D721Med (cell line): Measurements from ENCODE around the gene TBCA.
"Not testable (repeated sequence)": the region's sequence is repeated elsewhere in the genome, so short reads cannot be mapped to it uniquely, and the experiment has no call there.

Source experiments
- DNase-seq: peaks from one replicate; pipeline ENCODE4 v3.0.0; 2011; ENCODE audit warnings: low spot score; ENCODE audit not compliant: insufficient read length
- FAIRE-seq: peaks from 2 replicates; lab custom pipeline; 2011; peaks lifted over from hg19 to GRCh38; lab: Jason Lieb, UNC
- TF ChIP-seq, protein P1 (sequence below): IDR thresholded peaks from 2 replicates; pipeline ENCODE4 v1.5.1; 2012; ENCODE audit warnings: mild to moderate bottlenecking, control low read depth; ENCODE audit not compliant: insufficient read depth; ENCODE audit errors: missing control alignments

Gene TBCA

DNA sequence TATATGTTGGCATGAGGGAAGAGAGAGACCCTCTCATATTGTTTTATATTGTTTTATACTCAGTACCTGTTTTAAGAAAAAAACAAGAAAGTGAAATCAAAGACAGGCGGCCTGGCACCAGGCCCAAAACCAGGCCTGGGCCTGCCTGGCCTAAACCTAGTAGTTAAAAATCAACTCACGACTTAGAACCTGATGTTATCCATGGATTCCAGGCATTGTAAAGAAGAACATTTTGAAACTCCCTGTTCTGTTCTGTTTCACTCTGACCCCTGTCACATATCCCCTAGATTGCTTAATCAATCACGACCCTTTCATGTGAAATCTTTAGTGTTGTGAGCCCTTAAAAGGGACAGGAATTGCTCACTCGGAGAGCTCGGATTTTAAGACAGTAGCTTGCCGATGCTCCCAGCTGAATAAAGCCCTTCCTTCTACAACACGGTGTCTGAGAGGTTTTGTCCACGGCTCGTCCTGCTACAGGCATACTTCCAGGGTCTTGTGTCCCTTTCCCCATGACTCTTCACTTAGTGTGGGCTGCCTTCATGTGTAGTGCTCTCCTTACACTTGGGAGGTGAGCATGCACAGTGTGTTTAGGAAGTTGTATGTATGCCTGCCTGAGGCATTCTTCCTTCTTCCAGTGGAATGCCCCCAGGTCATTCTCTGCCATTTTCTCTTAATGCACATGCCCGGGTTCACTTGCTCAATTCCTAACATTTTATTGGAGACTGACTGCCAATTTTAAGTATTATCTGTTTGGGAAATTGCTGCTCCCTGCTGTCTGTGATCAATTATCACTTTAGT lies 17.8 kb downstream of the TBCA start:
- DNase-seq (no peak), FAIRE-seq (no peak)
- TF ChIP-seq, protein P1, sequence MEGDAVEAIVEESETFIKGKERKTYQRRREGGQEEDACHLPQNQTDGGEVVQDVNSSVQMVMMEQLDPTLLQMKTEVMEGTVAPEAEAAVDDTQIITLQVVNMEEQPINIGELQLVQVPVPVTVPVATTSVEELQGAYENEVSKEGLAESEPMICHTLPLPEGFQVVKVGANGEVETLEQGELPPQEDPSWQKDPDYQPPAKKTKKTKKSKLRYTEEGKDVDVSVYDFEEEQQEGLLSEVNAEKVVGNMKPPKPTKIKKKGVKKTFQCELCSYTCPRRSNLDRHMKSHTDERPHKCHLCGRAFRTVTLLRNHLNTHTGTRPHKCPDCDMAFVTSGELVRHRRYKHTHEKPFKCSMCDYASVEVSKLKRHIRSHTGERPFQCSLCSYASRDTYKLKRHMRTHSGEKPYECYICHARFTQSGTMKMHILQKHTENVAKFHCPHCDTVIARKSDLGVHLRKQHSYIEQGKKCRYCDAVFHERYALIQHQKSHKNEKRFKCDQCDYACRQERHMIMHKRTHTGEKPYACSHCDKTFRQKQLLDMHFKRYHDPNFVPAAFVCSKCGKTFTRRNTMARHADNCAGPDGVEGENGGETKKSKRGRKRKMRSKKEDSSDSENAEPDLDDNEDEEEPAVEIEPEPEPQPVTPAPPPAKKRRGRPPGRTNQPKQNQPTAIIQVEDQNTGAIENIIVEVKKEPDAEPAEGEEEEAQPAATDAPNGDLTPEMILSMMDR, result no peak

DNA sequence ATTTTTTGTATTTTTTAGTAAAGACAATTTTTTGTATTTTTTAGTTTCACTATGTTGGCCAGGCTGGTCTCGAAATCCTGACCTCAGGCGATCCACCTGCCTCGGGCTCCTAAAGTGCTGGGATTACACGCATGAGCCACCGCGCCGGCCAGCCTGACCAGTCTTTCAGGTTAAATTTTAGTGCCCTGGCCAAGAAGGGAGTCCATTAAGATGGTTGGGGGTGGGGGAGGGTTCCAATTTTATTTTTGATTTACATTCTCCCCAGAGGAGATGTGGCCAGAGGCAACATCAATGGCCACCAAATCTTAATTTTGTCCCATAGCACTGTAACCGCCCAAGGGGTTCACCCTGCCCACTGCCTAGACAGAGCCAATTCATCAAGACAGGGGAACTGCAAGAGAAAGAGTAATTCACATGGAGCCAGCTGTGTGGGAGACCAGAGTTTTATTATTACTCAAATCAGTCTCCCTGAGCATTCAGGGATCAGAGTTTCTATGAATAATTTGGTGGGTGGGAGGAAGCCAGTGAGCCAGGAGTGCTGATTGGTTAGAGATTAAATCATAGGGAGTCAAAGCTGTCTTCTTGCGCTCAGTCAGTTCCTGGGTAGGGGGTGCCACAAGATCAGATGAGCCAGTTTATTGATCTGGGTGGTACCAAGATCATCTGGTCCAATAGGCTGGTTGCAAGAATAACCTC lies 24.7 kb downstream of the TBCA start:
- FAIRE-seq, result no peak
- TF ChIP-seq, protein P1, result no peak

DNA sequence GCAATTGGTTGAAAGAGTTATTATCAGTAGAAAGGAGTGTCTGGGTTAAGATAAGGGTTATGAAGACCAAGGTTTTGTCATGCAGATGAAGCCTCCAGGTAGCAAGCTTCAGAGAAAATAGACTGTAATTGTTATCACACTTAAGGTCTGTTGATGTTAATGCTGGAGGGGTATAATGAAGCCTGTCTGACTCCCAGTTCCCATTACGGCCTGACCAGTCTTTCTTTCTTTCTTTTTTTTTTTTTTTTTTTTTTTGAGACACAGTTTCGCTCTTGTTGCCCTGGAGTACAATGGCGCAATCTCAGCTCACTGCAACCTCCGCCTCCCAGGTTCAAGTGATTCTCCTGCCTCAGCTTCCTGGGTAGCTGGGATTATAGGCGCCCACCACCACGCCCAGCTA lies 25.2 kb downstream of the TBCA start:
- not testable (repeated sequence) for FAIRE-seq, DNase-seq

More for the DNA sequence above, 24.7 kb downstream of the TBCA start:
- DNase-seq, result no peak

DNA sequence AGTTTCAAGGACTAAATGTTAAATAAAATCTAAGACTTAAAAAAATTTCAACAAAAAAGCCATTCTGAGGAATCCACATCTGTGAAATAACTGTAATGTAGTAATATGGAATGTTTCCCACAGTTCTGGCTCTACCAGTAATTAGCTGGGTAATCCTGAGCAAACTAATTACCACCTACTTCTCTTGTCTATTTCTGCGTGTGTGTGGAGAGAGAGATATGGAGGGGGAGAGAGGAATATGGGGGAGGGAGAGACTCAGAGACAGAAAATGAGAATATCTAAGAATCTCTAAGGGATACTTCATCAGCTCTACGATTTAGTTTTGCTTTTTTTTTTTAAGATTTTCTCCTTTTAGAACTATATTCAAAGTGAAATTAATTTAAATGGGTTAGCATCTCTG lies 28.0 kb downstream of the TBCA start:
- DNase-seq (no peak), FAIRE-seq (peak; percentile 11)
- TF ChIP-seq, protein P1, result no peak

DNA sequence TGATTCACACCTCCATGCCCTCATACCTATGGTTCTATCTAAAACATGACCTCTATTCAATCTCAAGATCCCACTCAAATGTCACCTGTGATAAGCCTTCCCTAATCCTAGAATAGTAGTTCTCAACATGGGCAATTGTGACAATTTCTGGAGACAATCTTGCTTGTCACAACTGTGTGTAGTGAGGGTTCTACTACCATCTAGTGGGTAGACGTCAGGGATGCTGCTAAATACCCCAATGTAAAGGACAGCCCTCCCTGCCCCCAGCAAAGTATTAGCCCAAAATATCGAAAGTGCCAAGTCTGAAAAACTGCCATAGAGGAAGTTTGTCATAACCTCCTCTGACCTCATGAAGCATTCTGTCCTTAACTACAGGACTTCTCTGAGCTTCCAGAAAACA lies 32.0 kb downstream of the TBCA start:
- TF ChIP-seq, protein P1, result no peak
- FAIRE-seq (no peak), DNase-seq (no peak)

DNA sequence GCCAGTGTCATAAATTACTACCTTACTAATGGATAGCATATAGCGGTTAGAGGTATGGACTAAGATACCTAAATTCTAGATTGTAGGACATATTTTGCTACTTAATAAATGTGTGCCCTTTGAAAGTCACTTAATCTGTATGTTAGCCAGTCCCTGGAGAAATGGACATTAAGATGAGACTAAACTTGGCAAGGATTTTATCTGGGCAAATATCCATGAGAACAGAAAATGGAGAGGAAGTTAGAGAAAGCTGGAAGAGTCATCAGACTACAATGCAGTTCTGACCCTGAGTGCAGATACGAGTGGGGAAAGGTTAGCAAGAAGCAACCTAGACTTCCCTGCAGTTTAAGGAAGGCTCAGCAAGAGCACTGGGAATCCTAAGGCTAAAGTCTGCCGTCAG lies 33.0 kb downstream of the TBCA start:
- DNase-seq (no peak), FAIRE-seq (no peak)
- TF ChIP-seq, protein P1, result no peak

DNA sequence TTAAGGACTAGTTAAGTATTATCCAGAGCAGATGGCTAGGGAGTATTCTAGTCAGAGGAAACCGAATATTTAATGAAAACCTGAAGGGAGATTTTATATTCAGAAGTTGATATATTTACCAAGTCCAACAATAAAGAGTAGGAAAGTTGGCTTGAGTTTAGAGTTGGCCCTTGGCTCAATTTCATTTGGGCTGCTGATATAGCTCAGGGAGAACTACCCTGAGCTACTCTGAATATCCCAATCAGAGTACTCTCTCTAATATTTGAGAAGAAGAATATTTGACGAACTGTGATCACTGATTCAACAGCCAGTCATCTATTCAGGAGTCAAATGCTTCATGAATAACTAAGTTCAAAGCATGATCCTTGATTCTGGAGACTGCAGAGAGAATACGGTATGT lies 34.5 kb downstream of the TBCA start:
- DNase-seq, result no peak
- FAIRE-seq, result no peak
- TF ChIP-seq, protein P1, result no peak
